ENCODE results near the gene INVS.
"Not testable (repeated sequence)": the region's sequence is repeated elsewhere in the genome, so short reads cannot be mapped to it uniquely, and the experiment has no call there.

The INVS gene

DNA sequence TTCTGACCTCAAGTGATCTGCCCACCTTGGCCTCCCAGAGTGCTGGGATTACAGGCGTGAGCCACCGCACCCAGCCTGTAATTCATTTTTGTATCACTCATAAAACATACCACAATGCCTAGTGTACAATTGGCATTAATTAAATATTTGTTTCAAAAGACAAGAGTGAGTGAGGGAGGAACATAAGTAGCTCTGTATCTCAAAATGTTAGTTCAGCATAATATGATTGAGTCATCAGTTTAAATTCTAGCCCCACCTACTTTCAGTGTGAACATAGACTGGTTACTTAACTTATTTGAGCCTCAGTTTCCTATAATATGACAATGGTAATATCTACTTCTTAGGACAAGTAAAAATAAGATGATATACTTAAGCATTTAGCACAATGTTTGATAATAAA is 26.9 kb downstream of the INVS start:
- DNase-seq: no peak

GRCh38 chr9:100126423-100126822 is 27.4 kb downstream of the INVS start:
- DNase-seq: no peak

DNA sequence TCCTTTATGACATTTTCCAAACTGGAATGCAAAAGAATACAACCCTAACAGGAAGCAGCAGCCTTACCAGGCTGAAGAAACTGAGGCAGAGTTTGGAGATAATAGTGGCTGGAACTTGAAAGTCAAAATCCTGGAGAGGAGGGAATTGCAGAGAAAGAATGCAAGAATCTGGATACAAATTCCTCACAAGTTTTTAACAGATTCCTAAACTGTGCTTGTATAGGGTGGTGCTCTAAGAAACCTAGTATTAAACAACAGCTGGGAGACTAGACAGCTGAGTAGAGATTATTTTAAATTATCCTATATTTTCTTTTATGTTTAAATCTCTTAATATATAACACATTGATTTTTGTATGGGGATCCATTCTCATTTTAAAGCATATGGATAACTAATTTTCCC is 30.7 kb downstream of the INVS start:
- DNase-seq: no peak

- no peak for DNase-seq
Observed at GRCh38 chr9:100131216-100131615, 32.2 kb downstream of the INVS start.

GRCh38 chr9:100131875-100132430 is 32.9 kb downstream of the INVS start:
- DNase-seq: no peak

GRCh38 chr9:100134731-100135130 is 35.7 kb downstream of the INVS start:
- no peak for DNase-seq

DNA sequence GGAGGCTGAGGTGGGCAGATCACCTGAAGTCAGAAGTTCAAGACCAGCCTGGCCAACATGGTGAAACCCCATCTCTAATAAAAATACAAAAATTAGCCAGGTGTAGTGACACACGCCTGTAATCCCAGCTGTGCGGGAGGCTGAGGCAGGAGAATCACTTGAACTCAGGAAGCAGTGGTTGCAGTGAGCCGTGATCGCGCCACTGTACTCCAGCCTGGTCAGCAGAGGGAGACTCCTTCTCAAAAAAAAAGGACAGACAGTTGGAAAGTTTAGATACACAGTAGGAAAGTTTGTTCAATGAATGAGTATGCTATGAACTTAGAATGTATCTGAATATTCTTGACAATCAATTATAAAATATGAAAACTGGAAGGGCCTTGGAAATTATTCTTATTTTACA is 37.8 kb downstream of the INVS start:
- not testable (repeated sequence) for DNase-seq

DNA sequence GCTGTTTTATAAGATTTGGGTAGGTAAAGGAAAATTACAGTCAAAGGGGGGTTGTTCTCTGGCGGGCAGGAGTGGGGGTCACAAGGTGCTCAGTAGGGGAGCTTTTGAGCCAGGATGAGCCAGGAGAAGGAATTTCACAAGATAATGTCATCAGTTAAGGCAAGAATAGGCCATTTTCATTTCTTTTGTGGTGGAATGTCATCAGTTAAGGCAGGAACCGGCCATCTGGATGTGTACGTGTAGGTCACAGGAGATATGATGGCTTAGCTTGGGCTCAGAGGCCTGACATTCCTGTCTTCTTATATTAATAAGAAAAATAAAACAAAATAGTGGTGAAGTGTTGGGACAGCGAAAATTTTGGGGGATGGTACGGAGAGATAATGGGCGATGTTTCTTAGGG is 41.3 kb downstream of the INVS start:
- not testable (repeated sequence) for DNase-seq

GRCh38 chr9:100141862-100142261 is 42.8 kb downstream of the INVS start:
- not testable (repeated sequence) for DNase-seq

- not testable (repeated sequence) for DNase-seq
Observed at GRCh38 chr9:100145167-100145934, 46.3 kb downstream of the INVS start.

DNA sequence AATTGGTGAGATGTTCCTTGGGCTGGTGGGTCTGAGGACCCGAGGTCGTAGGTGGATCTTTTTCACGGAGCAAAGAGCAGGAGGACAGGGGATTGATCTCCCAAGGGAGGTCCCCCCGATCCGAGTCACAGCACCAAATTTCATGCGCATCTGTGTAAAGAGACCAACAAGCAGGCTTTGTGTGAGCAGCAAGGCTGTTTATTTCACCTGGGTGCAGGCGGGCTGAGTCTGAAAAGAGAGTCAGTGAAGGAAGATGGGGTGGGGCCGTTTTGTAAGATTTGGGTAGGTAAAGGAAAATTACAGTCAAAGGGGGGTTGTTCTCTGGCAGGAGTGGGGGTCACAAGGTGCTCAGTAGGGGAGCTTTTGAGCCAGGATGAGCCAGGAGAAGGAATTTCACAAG is 46.9 kb downstream of the INVS start:
- not testable (repeated sequence) for DNase-seq

DNA sequence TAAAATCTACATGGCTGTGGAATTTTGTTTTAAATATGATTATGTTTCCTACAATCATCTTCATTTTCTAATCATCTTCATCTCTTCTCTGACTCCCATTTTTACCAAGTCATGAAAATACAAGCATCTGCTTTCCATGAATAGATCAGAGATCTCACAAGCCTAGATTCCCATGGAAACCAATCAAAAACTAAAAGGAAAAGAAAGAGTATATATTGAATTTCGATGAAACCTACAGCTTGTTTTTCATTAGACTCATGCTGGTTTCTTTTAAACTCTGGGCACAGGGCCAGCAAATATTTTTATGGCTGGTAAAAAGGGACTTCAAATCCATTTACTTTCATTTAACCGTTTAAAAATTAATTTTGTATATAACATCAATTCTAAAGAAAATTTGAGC is 51.2 kb downstream of the INVS start:
- DNase-seq: no peak

DNA sequence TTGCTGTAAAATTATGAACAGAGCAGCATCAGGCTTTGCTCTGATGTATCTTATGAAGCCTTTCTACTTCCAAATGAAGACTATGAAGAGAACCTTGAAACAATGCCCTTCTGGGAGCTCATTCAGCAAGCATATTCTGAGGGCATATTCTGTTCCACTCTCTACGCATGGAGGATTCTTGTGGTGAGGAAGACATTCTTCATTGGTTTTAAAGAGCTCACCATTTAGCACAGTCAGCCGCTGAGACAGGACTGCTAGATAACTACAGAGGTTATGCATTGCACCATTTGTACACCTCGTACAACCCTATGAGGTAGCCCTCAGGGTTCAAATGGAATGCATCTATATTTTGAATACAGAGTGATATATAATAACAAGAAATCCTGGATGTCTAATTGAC is 61.0 kb downstream of the INVS start:
- DNase-seq: no peak

- DNase-seq: no peak
Observed at GRCh38 chr9:100167176-100167575, 68.1 kb downstream of the INVS start.

- no peak for DNase-seq
Observed at GRCh38 chr9:100167915-100168654, 69.0 kb downstream of the INVS start.

DNA sequence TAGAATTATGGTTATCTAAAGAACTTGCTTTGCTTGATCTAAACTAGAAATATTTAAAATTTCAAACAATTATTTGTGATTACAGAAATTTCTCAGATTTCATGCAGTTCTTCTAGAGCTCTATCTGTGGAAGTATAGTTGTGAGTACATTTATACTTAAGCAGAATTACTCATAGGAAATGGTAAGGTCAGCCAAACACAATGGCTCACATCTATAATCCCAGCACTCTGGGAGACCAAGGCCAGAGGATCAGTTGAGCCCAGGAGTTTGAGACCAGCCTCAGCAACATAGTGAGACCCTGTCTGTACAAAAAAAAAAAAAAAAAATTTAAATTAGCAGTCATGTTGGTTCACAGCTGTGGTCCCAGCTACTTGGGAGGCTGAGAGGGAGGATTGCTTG is 71.0 kb downstream of the INVS start:
- DNase-seq: no peak

DNA sequence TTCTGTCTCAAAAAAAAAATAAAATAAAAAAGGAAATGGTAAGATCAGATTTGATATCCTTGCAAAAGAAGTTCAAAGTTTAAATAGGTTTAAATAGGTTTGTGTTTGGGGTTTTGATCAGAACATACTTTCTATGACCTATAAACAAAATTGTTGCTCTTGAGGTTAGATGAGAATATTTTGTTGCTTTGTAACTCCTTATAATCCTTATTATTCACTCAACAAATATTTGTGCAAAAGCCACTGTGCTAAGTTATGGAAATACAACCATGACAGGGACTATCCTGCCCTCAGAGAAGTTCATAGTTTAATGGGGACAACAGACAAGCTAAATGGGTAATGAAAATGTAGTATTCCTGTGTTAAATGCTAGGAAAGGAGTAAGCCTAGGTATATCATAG is 71.5 kb downstream of the INVS start:
- DNase-seq: no peak

- no peak for DNase-seq
Observed at GRCh38 chr9:100186356-100186755, 87.3 kb downstream of the INVS start.

DNA sequence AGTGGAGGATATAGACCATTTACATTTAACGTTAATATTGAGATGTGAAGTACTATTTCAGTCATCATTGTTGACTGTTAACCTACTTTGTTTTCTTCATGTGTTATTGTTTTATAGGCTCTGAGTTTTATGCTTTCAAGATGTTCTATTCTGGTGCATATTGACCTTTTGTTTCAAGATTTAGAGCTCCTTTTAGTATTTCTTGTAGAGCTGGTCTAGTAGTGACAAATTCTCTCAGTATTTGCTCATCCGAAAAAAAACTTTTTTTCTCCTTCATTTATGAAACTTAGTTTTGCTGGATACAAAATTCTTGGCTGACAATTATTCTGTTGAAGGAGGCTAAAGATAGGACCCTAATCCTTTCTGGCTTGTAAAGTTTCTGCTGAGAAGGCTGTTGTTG is 91.3 kb downstream of the INVS start:
- DNase-seq: no peak

GRCh38 chr9:100191264-100191663 is 92.2 kb downstream of the INVS start:
- no peak for DNase-seq

DNA sequence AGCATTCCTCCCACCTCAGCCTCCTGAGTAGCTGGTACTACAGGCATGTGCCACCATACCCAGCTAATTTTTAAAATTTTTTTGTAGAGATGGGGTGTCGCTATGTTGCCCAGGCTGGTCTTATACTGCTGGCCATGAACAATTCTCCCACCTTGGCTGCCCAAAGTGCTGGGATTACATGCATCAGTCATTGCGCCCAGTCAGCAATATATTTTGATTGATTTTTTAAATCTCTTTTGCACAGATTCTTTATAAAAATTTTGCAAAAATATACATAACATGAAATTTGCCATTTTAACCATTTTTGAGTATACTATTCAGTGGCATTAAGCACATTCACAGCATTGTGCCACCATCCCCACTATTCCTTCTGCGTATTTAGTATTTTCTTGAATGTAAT is 94.0 kb downstream of the INVS start:
- no peak for DNase-seq

GRCh38 chr9:100196215-100196614 is 97.2 kb downstream of the INVS start:
- DNase-seq: no peak

DNA sequence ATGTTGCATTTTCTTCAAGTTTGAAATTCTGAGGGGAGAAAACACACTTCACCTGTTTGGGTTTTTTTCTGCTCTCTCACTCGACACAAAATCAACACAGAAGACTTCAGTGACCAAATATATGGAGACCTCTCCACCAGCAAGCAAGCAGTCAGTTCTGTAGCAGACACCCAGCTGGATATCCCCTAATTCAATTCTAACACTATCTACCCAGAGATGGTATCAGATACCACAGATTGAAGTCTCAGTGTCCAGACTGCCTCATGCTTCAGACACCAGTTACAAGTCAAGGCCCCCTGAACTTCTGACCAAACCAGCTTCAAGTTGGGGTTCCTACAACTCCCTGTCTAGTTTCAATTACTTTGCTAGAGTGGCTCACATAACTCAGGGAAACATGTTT is 97.8 kb downstream of the INVS start:
- no peak for DNase-seq

DNA sequence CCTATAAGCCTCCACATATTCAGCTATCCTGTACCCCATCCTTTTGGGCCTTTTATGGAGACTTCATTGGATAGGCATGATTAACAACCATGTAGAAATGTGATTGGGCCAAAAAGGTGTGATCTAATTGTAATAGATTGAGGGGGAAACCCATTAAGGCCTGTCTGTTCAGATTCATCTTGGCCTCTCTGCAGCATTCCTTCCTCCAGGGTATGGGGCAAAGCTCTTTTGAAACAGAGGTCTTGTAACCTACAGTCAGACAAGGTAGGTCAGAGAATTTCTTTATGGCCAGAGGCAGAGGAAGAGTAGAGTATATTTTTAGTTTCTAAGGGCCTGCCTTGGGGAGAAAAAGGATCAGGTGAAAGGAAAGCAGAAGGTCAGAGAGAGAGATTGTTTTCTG is 98.5 kb downstream of the INVS start:
- no peak for DNase-seq

Data from SHP77 (cell line).